HG03159 (cell line): ENCODE data around the gene GORASP2.

Experiments used
- ATAC-seq: cut with Tn5 transposase; IDR thresholded peaks from one replicate; pipeline ENCODE4 v1.9.1; 2021; ENCODE audit warnings: mild to moderate bottlenecking, moderate library complexity; ENCODE audit not compliant: unreplicated experiment

GORASP2 gene

DNA sequence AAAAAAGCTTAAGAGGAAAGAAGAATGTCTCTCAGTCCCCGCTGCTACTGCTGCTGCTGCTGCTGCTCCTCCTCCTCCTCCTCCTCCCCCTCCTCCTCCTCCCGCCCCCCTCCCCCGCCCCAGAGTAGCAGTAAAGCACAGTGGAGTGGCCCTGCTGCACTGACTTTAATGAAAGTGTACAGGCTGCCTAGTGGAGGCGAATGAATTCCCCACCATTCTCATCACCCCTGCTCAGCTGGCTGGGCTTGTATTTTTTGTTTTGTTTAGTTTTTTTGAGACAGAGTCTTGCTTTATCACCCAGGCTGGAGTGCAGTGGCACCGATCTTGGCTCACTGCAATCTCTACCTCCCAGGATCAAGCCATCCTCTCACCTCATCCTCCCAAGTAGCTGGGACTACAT is 34.3 kb downstream of the GORASP2 start:
- no peak for ATAC-seq

DNA sequence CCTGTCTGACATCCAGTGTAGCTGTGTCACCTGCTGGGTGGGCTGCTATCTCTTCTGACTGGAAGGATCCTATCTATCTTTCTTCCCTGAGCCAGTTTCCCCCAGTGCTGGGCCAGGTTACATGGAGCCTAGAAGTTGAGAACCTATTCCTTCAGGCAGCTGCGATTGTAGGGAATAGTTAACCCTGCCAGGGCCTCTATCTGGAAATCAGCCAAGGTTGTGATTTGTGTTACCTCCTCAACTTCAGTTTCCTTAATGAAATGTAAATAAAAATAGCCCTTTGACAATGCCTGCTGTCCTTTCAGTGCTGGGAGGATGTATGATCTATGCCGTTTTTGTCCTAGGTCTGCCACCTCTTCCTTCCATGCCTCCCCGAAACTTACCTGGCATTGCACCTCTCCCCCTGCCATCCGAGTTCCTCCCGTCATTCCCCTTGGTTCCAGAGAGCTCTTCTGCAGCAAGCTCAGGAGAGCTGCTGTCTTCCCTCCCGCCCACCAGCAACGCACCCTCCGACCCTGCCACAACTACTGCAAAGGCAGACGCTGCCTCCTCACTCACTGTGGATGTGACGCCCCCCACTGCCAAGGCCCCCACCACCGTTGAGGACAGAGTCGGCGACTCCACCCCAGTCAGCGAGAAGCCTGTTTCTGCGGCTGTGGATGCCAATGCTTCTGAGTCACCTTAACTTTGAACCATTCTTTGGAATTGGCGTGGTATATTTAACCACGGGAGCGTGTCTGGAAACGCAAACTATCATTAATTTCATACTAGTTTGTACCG is 36.6 kb downstream of the GORASP2 start:
- ATAC-seq = no peak

DNA sequence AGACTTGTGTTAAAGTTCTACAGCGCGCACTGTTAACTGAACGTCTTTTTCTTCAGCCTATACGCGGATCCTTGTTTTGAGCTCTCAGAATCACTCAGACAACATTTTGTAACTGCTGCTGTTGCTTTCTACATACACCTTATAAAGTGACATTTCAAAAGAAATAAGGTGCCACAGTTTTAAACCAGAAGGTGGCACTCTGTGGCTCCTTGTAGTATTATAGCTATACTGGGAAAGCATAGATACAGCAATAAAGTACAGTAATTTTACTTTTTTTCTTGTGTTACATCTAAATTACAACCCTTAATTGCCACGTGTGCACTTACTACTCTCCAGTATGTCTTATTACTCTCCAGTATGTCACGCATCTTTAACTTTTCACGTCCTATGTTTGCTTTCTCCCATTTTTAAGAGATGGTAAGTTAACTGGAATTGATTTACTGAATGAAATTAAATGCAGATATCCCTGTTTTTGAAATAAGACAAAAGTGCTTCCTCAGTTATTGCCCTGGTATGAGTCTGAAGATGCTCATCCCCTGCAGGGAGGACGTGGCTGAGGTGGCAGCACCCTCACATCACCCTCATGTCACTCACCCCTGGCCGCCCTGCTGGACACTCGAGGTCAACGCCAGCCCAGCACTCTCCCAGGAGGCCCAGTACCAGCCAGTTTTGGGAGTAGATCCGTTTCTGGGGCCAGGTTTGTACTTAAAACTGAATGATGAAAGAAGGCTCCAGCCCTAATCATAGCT is 37.8 kb downstream of the GORASP2 start:
- no peak for ATAC-seq

DNA sequence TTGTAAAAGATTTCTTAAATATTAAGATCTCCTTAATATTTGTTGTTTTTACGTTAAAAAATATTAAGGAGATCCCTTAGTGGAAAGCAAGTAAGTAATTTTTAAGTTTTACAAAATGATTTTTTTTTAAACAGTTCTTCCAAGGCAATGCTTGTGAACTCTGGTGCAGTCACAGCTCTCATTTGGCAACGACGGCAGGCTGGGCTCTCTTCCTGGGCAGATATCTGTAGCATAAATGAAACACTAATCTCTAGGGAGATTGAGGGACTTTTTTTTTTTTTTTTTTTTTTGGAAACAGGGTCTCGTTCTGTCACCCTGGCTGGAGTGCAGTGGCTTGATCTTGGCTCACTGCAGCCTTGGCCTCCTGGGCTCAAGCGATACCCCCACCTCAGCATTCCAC is 38.5 kb downstream of the GORASP2 start:
- ATAC-seq = no peak

DNA sequence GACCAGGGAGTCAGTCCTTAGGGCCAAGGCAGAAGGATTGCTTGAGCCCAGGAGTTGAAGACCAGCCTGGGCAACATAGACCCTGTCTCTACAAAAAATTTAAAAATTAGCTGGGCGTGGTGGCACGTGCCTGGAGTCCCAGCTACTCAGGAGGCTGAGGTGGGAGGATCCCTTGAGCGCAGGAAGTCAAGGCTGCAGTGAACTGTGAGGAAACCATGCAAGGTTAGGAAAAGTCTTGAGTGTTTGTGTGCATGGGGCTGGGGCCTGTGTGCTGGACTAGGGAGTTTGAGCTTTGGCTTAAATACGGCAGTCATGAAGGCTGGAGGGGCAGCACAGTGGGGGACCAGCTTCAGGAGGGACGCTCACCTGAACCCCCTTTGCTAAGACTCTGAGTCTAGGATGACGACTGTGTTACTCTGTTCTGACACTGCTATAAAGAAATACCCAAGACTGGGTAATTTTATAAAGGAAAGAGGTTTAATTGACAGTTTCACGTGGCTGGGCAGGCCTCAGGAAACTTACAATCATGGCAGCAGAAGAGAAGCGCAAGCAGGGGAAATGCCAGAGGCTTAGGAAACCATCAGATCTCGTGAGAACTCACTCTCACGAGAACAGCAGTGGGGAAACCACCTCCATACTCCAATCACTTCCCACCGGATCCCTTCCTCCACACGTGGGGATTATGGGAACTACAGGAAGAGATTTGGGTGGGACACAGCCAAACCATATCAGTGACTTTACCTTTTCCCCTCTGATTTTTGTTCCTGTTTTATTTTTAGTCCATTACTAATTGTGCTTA is 39.4 kb downstream of the GORASP2 start:
- no peak for ATAC-seq

DNA sequence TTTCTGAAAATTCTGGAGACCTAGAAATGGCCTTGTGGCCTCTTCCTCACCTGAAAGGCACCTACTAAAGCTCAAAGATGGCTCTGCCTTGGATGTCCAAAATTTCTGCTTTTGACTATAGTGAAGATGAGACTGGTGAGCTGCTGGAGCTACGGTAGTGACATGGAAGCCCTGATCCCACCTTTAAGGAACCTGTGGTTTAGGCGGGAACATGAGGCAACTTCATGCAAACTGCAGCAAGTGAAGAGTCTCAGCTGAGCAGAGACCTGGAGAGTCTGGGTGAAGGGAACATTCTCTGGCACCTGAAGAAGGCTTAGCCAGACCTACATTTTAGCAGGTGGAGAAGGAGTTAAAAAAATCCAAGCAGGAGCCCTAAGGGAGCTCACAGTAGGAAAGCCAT is 40.0 kb downstream of the GORASP2 start:
- ATAC-seq = no peak

DNA sequence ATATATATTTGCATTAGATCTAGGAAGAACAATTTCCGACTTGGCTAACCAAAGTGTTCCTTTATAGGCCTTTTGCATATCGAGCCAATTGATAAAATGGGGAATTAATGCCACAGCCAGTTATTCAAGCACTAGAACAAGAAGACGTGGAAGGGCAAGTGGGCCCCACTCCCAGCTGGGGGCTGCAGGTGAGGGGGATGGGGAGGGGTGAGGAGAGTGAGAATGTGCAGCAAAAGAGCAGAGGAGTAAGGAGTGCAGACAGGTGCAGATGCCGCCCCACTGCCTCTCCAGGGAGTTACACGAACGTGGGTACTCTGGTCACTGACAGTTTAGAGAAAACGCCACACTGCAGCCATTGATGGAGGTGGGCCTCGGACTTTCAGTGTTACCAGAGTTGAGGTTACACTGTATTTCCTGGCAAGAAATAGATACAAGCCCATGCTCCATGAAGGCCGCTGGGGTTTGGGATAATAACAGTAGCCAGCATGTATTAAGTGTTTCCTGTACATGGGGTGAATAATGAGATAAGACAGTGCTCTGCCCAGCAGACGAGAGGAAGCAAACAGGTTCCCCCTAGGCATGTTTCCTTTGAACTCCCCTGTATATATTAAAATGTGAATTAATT is 40.9 kb downstream of the GORASP2 start:
- no peak for ATAC-seq

DNA sequence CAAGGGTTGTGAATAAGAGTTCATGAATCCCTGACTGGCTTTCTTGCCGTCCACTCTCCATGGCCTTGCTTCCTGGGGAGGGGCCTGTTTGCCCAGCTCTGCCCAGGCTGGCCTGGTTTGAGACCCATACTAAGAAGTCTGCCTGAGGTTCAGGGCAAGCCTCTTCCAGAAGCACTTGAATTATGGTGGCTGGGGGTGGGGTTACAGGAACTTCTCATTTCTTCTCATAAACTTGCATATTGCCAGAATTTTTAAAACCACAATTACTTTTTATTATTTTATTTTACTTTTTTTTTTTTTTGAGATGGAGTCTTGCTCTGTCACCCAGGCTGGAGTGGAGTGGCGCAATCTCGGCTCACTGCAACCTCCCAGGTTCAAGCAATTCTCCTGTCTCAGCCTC is 42.0 kb downstream of the GORASP2 start:
- ATAC-seq = no peak

DNA sequence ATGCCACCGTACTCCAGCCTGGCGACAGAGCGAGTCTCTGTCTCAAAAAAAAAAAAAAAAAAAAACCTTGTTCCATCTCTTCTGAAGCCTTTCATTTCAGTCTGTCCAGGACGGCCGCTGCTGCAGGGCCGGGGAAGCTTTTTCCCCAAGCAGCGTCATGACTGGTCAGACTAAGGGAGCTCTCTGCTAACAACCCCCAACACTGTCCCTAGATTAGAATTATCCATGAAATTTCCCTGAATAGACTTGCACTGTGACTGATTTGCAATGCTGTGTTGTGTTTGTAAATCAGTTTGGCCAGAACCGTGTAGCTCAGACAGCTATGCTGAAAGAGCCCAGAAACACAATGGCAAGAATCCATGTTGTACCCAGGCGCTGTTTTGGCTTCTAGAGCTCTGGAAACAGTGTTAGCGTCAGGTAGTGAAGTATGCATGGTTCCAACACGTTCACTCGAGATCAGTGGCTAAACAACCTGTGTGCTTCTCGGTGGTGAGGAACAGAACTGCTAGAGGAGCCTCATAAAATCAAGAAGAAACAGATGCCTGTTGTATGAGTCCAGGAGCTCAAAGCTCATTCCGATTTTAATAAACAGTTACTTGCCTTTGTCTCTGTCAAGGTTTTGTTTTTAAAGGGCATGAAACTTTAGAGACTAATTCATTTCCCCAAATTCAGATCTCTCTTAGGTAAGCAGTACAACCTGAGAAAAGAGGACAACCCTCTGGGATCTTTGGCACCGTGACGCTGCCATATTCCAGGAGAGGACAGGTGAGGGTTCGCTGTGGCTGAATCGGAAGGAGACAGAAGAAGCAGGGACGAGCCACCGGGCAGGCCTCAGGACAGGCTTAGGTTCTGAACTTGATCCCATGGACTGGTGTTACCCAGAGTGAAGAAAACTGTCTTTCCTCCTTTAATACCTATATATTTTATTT is 43.5 kb downstream of the GORASP2 start:
- ATAC-seq = no peak

DNA sequence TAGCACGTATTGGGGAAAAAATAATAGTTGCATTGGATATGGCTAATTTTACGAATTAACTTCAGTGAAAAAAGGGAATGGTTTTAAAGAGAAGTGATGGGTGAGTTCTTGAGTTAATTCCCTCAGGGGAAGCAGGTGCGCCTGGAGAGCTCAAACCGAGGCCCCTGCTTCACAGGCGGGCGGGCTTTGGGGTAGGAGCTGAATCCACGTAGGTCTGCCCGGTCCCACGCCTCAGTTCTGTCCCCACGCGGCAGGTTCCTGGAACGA is 44.1 kb downstream of the GORASP2 start:
- ATAC-seq = no peak

DNA sequence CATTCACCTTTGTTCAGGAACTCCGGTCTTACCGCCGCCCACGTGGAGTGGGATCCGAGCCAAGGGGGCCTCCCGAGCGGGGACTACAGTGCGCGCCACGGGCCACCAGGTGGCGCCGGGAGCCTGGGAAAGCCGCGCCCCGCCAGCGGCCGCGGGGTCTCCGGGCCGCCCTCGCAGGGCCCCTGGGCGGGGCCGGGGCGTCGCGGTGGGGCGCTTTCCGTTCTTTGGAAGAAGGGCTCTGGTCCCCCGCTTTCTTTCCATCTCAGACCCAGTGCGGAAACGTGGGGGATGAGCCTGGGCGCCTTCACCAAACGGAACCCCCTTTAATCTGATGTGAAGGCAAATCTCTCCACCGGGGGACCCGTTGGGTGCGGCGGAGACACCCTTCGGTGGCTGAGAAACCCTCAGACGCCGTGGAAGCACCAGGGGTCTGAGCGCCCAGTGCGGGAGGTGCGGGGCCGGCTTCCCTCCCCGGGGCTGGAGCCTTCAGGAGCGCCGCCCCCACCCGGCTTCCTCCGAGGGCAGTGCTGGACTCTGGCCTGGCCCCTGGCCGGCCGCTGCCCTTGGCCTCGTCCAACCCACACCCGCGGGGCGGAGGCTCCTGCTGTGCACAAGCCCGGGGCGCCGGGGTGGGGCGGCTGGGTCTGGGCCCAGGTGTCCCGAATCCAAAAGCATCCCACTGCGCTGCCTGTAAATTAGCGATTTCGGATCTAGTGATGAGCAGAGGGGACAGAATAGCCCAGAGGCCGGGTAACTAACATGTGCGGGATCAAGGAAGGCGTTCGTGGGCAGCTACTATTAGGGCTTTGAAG is 44.6 kb downstream of the GORASP2 start:
- ATAC-seq = peak; percentile 92

DNA sequence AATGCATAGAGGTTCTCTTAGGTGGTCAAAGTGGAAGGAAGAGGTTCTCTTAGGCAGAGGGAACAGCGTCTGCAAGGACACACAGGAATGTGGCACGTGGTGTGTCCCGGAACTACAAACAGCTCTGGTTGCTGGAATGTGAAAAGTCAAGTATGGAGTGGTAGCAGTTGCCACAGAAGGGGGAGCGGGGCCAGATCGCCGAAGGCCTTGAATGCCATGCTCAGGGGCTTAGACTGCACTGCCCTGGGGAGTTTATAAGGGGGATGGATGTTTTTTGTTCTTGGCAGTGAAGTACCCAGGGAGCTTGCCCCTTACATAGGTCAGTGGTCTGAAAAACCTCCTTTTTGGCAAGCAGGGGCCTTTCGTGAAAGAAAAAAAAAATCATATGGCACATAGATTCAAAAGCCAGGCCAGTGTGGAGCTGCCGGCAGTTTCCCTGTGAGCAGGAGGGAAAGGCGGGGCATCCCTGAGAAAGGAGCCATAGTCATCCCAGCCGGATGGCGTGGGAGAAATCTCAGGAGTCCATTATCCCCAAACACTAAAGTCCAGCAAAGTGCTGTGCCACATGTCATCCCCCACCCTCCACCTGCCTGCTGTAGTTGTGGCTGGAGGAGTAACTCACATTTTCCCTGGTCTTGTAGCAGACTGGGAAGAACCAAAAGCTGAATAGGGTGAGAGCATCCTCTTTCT is 45.4 kb downstream of the GORASP2 start:
- no peak for ATAC-seq

DNA sequence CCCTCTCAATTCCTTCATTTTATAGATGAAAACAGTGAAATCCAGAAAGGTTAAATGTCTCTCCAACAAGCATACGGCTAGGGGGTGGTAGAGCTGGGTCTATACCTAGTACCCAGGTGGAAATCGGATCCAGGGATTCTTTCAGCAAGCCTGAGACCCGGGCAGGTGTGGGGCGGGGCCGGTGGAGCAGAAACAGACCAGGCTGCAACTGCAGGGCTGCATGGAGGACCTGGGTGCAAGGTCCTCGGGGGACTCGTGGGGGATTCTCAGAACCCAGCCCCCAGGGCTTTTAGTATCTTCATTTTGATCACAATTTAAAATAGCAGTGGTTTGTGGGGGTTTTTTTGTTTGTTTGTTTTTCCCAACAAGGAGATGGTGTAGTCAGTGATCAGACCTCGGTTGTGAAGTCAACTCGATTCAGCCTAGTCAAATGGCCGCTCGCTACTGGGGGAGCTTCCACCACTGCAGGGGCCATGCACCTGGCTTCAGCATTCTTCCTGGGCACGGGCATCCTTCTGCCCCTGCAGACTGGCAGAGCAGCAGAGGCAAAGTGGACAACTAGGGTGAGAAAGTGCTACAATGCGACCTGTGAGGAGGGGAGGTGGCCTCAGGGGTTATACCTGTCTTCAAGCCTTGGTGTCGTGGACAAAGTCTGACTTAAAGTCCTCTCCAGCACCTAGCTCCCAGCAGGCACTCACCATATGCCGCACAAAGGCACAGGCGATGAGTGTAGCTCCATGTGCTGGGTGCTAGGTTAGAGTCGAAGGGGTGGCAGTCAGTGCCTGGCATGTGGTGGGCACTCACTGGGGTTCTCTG is 46.3 kb downstream of the GORASP2 start:
- ATAC-seq = no peak

DNA sequence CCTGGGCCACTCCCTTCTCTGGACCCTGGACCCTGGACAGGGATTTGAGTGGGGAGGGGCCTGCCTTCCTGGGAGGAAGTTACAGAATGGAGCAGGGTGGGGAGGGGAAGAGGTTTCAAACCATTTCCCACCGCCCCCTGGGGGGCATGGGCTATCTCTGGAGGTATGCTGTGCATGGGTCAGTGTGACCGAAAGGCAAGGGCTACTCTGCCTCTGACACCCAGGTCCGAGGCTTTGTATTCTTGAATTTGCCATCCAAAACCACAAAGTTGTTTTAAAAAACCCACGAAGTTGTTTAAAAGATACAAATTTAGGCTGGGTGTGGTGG is 46.9 kb downstream of the GORASP2 start:
- ATAC-seq = no peak

DNA sequence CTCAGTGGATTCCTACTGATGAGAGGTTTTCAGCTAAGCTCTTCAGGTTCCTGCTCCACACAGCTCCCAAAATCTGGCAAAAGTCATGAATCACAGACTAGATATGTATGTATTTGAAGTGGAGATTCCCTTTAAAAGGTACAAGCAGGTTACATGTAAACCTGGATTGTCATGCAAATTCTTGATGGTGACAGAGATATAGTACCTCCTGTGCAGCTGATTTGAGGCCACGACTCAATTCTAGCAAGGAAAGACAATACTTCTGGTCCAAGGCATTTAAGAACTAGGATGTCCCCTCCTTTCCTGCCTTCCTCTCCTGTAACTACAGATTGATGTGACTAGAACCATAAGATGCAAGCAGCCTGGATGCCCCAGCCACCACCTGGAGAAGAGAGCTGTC is 55.0 kb downstream of the GORASP2 start:
- no peak for ATAC-seq

DNA sequence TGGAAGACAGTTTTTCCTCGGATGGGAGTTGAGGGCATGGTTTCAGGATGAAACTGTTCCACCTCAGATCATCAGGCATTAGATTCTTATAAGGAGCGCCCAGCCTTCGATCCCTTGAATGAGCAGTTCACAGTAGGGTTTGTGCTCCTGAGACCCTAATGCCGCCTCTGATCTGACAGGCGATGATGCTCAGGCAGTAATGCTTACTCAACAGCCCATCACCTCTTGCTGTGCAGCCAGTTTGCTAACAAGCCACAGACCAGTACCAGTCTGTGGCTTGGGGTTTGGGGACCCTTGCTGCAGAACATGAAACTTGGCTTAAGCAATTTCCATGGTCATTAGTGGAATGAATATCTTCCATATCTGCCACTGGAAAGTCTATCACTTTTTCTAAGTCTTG is 56.4 kb downstream of the GORASP2 start:
- ATAC-seq = no peak

DNA sequence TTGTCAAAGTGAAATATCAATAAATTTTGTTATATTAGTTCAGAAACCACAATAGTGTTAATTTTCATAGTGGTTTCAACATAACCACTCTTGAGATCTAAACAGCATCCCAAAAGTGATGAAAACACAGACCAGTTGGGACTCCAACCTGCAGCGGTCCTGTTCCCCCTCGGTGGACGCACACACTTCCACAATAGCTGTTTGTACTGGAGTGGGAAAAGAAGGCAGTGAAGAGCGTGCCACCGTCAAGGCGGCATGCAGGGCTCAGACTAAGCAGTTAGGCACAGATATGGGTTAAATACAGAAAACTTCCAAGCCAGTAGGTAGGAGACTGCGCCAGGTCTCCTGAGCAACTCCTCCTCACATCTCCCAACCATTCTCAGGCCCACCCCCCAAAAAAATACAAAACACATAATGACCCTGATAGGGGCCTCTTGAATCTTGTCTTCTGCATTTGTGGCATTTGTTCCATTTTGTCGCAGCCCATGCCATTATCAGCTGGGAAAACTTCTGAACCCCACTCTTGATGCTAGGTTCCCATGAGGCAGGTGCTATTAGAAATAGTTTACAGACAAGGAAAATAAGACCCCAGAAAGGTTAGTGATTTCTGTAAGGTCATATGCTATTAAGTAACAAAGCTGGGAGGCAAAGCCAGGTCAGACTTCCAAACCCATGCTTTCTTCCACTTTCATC is 57.7 kb downstream of the GORASP2 start:
- no peak for ATAC-seq
